Upper lobe of right lung (tissue), 1 donor: ENCODE data around the gene TRHDE. TPM values are rescaled to one million over a fixed set of nuclear protein-coding genes. Genes with fewer than 3 reads are reported as not detected.

Experiments
- ATAC-seq: fragments of 200-7000 bp; cut with Tn5 transposase; one replicate; pipeline ENCODE4 v1.9.1; 2020; ENCODE audit warnings: mild to moderate bottlenecking, moderate library complexity
- DNase-seq: peaks from one replicate; pipeline ENCODE4 v3.0.0-alpha.2; 2020
- H3K27ac ChIP-seq: fragments of 200-600 bp; one replicate; pipeline ENCODE4 v1.8.0; 2022
- H3K27me3 ChIP-seq: fragments of 200-600 bp; one replicate; pipeline ENCODE4 v1.8.0; 2022; ENCODE audit warnings: mild to moderate bottlenecking
- H3K36me3 ChIP-seq: fragments of 200-600 bp; one replicate; pipeline ENCODE4 v1.8.0; 2022
- H3K4me1 ChIP-seq: fragments of 200-600 bp; one replicate; pipeline ENCODE4 v1.8.0; 2022
- H3K4me3 ChIP-seq: fragments of 200-600 bp; one replicate; pipeline ENCODE4 v1.8.0; 2022; ENCODE audit warnings: mild to moderate bottlenecking
- H3K9me3 ChIP-seq: fragments of 200-600 bp; one replicate; pipeline ENCODE4 v1.8.0; 2022
- CTCF ChIP-seq: fragments of 200-600 bp; IDR thresholded peaks from one replicate; pipeline ENCODE4 v1.8.0; 2022; ENCODE audit warnings: antibody characterized with exemption
- intact Hi-C: fragments of 100-400 bp; cut with DNase I; formaldehyde crosslinking; loops from one replicate; pipeline ENCODE4 v1.11.0; 2022
- total RNA-seq: library from RNA; stranded (reverse); fragmentation: NEBNext Ultra II Directional; extraction: Animal tissue kit (Norgen Biotek cat#: 25700); gene quantifications from one replicate; pipeline ENCODE4 v1.2.1, GENCODE V29; 2021
- donor health status: DM: no; HTN: yes; CAD: no; lungs with severe emphysema.

The TRHDE gene
- total RNA-seq, 1 donor from 2014 or later, result 7.3 TPM

GRCh38 chr12:72337382-72337781, 65.2 kb downstream of the TRHDE start:
- intact Hi-C loops, result no loop called here
- no peaks in the 10 kb centered on the region for H3K4me1 ChIP-seq

GRCh38 chr12:72337946-72338345, 65.8 kb downstream of the TRHDE start:
- Histone ChIP-seq H3K36me3 (no peaks in the 10 kb centered on the region), H3K4me3 (no peak overlapping the region), H3K9me3 (no peaks in the 10 kb centered on the region), H3K4me1 (no peaks in the 10 kb centered on the region), H3K27ac (no peak overlapping the region), H3K27me3 (no peaks in the 10 kb centered on the region)
- TF ChIP-seq CTCF, result no peak
- intact Hi-C loops, result no loop called here
- DNase-seq (no peak), ATAC-seq (no peak)

More at GRCh38 chr12:72337382-72337781, 65.2 kb downstream of the TRHDE start:
- TF ChIP-seq CTCF, result no peak
- no peaks in the 10 kb centered on the region for H3K9me3 ChIP-seq
- DNase-seq (no peak), ATAC-seq (no peak)
- H3K27ac ChIP-seq, result no peak overlapping the region
- no peaks in the 10 kb centered on the region for H3K27me3 ChIP-seq
- no peak overlapping the region for H3K4me3 ChIP-seq
- no peaks in the 10 kb centered on the region for H3K36me3 ChIP-seq

DNA sequence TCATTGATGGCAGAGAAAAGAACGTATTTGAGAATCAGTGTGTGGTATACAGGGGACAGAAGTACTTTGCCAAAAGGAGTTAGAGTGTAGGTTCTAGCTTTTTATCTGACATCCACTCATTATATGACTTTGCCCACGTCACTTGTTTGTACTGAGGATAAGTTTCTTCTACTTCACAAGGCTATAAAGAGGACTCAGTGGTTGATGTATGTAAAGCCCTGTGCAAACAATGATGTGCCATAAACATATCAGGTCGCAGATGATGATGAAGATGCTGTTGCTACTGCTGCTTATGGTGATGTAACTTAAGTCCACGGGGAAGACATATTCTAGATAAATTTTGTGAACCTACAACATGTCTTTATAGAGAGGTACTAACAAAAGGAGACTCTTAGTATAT, 66.3 kb downstream of the TRHDE start:
- intact Hi-C loops, result no loop called here
- no peaks in the 10 kb centered on the region for H3K4me1 ChIP-seq
- no peaks in the 10 kb centered on the region for H3K27me3 ChIP-seq
- no peak overlapping the region for H3K4me3 ChIP-seq
- H3K36me3 ChIP-seq, result no peaks in the 10 kb centered on the region
- no peak for TF ChIP-seq CTCF
- no peaks in the 10 kb centered on the region for H3K9me3 ChIP-seq
- DNase-seq, result no peak
- no peak for ATAC-seq
- no peak overlapping the region for H3K27ac ChIP-seq

DNA sequence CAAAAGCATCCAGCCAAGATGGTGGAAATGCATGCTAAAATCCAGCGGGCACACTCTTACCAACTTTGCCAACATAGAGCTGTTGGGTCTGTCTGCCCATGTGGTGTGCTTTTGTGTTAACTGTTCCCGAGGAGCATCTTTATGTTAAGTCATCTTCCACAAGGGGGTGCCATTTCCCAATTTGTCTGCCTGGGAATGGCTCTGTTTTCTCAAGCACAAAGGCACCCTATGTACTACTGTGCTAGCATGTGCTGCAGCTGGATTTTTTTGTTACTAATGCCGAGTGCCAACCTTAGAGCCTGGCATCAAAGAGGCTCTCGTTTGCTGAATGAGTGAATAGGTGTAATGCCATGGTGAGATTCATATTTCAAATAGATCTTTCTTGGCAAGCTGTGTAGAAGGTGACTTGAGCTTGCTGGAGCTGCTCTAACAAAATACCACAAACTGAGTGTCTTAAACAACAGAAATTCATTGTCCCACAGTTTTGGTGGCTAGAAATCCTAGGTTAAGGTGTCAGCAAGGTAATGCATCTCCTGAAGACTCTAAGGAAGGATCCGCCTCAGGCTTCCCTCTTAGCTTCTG, 74.3 kb downstream of the TRHDE start:
- peak; percentile 60 for TF ChIP-seq CTCF
- DNase-seq, result no peak
- no peak overlapping the region for H3K4me3 ChIP-seq
- peak; percentile 86 for ATAC-seq
- no peaks in the 10 kb centered on the region for H3K27me3 ChIP-seq
- no peaks in the 10 kb centered on the region for H3K36me3 ChIP-seq
- no peaks in the 10 kb centered on the region for H3K9me3 ChIP-seq
- H3K27ac ChIP-seq, result no peak overlapping the region
- H3K4me1 ChIP-seq, result no peaks in the 10 kb centered on the region
- intact Hi-C loops, result no loop called here

DNA sequence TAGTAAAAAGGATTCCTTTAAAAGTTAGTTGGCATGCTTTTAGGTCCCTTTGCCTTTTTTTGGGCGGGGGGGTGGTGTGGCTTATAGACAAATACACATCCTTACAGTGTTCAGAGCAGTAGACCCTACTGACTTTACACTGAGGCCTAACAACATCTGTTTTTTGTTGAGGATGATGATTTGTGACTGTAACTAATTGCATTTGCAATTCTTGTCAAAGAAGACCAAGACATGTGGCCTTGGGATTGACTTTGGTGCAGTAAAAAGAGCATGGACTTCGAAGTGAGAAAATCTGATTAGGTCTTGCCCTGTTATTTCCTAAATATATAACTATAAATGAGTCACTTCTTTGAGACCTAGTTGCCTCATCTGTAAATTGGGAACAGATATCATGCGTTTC, 77.3 kb downstream of the TRHDE start:
- intact Hi-C loops, result no loop called here
- Histone ChIP-seq H3K27ac (no peak overlapping the region), H3K36me3 (no peaks in the 10 kb centered on the region), H3K9me3 (no peaks in the 10 kb centered on the region), H3K27me3 (no peaks in the 10 kb centered on the region), H3K4me1 (no peaks in the 10 kb centered on the region), H3K4me3 (no peak overlapping the region)
- DNase-seq (no peak), ATAC-seq (no peak)
- TF ChIP-seq CTCF, result no peak

DNA sequence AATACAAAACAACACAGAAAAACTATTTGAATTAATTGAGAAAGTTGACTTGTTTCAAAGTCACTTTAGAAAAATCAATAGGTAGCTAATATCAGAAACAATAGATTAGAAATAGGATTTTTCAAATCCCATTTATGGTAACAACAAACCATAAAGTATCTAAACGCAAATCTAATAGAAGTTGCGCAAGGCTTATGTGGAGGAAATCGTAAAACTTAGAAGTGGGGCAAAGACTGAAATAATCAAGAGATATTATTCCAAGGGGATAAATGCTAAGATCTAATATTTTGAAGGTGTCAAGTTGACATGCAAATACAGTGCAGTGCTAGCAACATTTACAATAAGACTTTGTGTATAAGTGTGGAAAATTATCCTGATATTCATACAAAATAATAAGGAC, 87.2 kb downstream of the TRHDE start:
- TF ChIP-seq CTCF, result no peak
- intact Hi-C loops, result no loop called here
- Histone ChIP-seq H3K36me3 (no peaks in the 10 kb centered on the region), H3K27me3 (no peaks in the 10 kb centered on the region), H3K9me3 (no peaks in the 10 kb centered on the region), H3K4me1 (no peaks in the 10 kb centered on the region), H3K4me3 (no peak overlapping the region), H3K27ac (no peak overlapping the region)
- ATAC-seq, result no peak
- DNase-seq, result no peak
